Ovary (tissue), 3 donors: Measurements from ENCODE around the gene MYPN.

Source experiments
- EP300 ChIP-seq: sonication (generic); formaldehyde crosslinking; IDR thresholded peaks from one replicate; pipeline ENCODE4 v1.6.1; 2017; ENCODE audit warnings: antibody characterized with exemption
- POLR2A ChIP-seq: fragments of 450-650 bp; IDR thresholded peaks from one replicate; pipeline ENCODE4 v1.6.1; 2017; ENCODE audit warnings: antibody characterized with exemption, mild to moderate bottlenecking, moderate library complexity
- TF ChIP-seq, protein P1 (sequence below), 3 donors: fragments of 450-650 bp in 2 of 3; fragments of 200-600 bp in 1 of 3; IDR thresholded peaks; one replicate each; pipeline versions ENCODE4 v1.5.1 to v1.8.0; 2016 to 2022; ENCODE audit warnings: antibody characterized with exemption in 3 of 3, mild to moderate bottlenecking in 1 of 3
- donor health status: DM: no; HTN: no; CAD: no.

- TF ChIP-seq, protein P1, sequence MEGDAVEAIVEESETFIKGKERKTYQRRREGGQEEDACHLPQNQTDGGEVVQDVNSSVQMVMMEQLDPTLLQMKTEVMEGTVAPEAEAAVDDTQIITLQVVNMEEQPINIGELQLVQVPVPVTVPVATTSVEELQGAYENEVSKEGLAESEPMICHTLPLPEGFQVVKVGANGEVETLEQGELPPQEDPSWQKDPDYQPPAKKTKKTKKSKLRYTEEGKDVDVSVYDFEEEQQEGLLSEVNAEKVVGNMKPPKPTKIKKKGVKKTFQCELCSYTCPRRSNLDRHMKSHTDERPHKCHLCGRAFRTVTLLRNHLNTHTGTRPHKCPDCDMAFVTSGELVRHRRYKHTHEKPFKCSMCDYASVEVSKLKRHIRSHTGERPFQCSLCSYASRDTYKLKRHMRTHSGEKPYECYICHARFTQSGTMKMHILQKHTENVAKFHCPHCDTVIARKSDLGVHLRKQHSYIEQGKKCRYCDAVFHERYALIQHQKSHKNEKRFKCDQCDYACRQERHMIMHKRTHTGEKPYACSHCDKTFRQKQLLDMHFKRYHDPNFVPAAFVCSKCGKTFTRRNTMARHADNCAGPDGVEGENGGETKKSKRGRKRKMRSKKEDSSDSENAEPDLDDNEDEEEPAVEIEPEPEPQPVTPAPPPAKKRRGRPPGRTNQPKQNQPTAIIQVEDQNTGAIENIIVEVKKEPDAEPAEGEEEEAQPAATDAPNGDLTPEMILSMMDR (IDR thresholded peaks at IDR 0.05), result no peak
- no peak for TF ChIP-seq POLR2A
- TF ChIP-seq EP300, result no peak
These were observed 22.2 kb upstream of the MYPN start for GRCh38 chr10:68086910-68087684.
